ENCODE results near the gene ZNF346. TPM values are rescaled to one million over a fixed set of nuclear protein-coding genes. Genes with fewer than 3 reads are reported as not detected.
"Not testable (repeated sequence)": the region's sequence is repeated elsewhere in the genome, so short reads cannot be mapped to it uniquely, and the experiment has no call there.

ZNF346 gene
- total and polyA plus RNA-seq, 3 donors from 2014 or later: 19.2 to 31.7 (median 31.1) TPM

GRCh38 chr5:176985516-176985915 lies 37.0 kb upstream of the ZNF346 start:
- peaks cover 3% of the 10 kb centered on the region for H3K4me1 ChIP-seq
- no peak for DNase-seq
- no peak overlapping the region for H3K27ac ChIP-seq
- no peaks in the 10 kb centered on the region for H3K9me3 ChIP-seq
- WGBS, 2 donors: 78% methylated on average over 2 of the region's 2 CpGs
- TF ChIP-seq CTCF (IDR thresholded peaks at IDR 0.05): no peak
- TF ChIP-seq POLR2A (IDR thresholded peaks at IDR 0.05): no peak
- no peak overlapping the region for H3K4me3 ChIP-seq
- H3K27me3 ChIP-seq: no peaks in the 10 kb centered on the region
- intact Hi-C loops (cut with DNase I; ENCODE audit: low total_unique reads): no loop called here
- H3K36me3 ChIP-seq (ENCODE audit: low read depth, missing control alignments): no peaks in the 10 kb centered on the region

DNA sequence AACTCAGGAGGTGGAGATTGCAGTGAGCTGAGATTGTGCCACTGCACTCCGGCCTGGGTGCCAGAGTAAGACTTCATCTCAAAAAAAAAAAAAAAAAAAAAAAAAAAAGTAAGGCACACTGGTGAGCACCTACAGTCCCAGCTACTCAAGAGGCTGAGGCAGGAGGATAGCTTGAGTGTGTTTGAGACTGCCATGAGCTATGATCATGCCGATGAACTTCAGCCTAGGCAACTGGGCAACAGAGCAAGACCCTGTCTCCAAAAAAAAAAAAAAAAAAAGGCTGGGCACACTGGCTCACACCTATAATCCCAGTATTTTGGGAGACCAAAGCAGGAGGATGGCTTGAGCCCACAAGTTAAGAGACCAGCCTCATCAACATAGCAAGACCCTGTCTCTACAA lies 36.2 kb upstream of the ZNF346 start:
- no peaks in the 10 kb centered on the region for H3K36me3 ChIP-seq (ENCODE audit: low read depth, missing control alignments)
- no peaks in the 10 kb centered on the region for H3K9me3 ChIP-seq
- WGBS, 2 donors: 100% methylated on average over 2 of the region's 2 CpGs
- H3K27me3 ChIP-seq: no peaks in the 10 kb centered on the region
- intact Hi-C loops (cut with DNase I; ENCODE audit: low total_unique reads): no loop called here
- DNase-seq: no peak
- H3K4me1 ChIP-seq: peaks cover 3% of the 10 kb centered on the region
- no peak for TF ChIP-seq CTCF (IDR thresholded peaks at IDR 0.05)
- TF ChIP-seq POLR2A (IDR thresholded peaks at IDR 0.05): no peak
- H3K4me3 ChIP-seq: no peak overlapping the region
- H3K27ac ChIP-seq: no peak overlapping the region

GRCh38 chr5:176987583-176987982 lies 34.9 kb upstream of the ZNF346 start:
- peaks cover 3% of the 10 kb centered on the region for H3K4me1 ChIP-seq
- no peaks in the 10 kb centered on the region for H3K27me3 ChIP-seq
- DNase-seq: no peak
- no peaks in the 10 kb centered on the region for H3K9me3 ChIP-seq
- H3K4me3 ChIP-seq: no peak overlapping the region
- intact Hi-C loops (cut with DNase I; ENCODE audit: low total_unique reads): no loop called here
- no peak overlapping the region for H3K27ac ChIP-seq
- no peak for TF ChIP-seq CTCF (IDR thresholded peaks at IDR 0.05)
- TF ChIP-seq POLR2A (IDR thresholded peaks at IDR 0.05): no peak
- WGBS, 2 donors: 80 to 90% methylated on average over 3 of the region's 3 CpGs
- no peaks in the 10 kb centered on the region for H3K36me3 ChIP-seq (ENCODE audit: low read depth, missing control alignments)

- H3K27me3 ChIP-seq; H3K4me1 ChIP-seq; DNase-seq; H3K36me3 ChIP-seq (ENCODE audit: low read depth, missing control alignments); H3K4me3 ChIP-seq; intact Hi-C loops (cut with DNase I; ENCODE audit: low total_unique reads); H3K9me3 ChIP-seq: not testable (repeated sequence)
- whole genome bisulfite sequencing, 2 donors: 81 to 82% methylated on average over 3 of the region's 3 CpGs
- H3K27ac ChIP-seq: peak overlapping the region in 1 of 2 donors; percentile 26
Observed at GRCh38 chr5:176993081-176993480, 29.4 kb upstream of the ZNF346 start.

- intact Hi-C loops (cut with DNase I; ENCODE audit: low total_unique reads): no loop called here
- peak; percentile 64 for DNase-seq
- no peak for TF ChIP-seq CTCF (IDR thresholded peaks at IDR 0.05)
- no peak for TF ChIP-seq POLR2A (IDR thresholded peaks at IDR 0.05)
- no peak overlapping the region for H3K4me3 ChIP-seq
- H3K27me3 ChIP-seq: no peaks in the 10 kb centered on the region
- 53 to 66% methylated on average over 7 of the region's 7 CpGs for WGBS, 2 donors
- H3K4me1 ChIP-seq: peaks cover 4% of the 10 kb centered on the region
- no peaks in the 10 kb centered on the region for H3K36me3 ChIP-seq (ENCODE audit: low read depth, missing control alignments)
- peak overlapping the region; percentile 12 to 67 for H3K27ac ChIP-seq
- no peaks in the 10 kb centered on the region for H3K9me3 ChIP-seq
Observed at GRCh38 chr5:176994460-176995121, 27.9 kb upstream of the ZNF346 start.

All from testis (tissue), 3 donors.